ENCODE data around the gene KCNJ18.
"Not testable (repeated sequence)": the region's sequence is repeated elsewhere in the genome, so short reads cannot be mapped to it uniquely, and the experiment has no call there.

KCNJ18 gene

DNA sequence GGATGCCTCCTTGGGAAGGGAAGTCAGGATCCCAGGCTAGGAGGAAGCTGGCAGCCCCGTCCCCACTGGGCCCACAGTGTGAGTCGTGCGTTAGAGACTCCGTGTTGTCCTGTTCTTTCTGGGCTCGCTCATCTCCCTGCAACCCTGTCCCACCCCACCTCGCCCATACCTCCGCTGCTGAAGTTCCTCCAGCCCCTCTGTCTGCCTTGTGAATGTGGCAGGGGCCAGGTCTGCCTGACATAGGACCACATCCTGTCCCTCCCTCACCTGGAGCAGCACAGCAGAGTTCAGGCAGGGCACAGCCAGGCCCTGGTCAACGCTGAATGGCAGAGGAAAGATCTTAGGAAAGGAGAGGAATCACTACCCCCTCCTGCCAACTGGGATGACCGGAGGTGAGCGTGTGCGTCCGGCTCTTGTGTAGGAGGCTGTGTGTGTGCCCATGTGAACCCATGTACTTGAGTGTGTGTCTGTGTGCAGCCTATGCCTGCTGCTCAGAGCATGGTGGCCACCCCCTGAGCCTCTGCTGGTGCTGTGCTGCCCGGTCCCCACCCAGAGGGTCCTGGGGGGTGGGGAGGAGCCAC is 12.8 kb downstream of the KCNJ18 start:
- no peak for DNase-seq

DNA sequence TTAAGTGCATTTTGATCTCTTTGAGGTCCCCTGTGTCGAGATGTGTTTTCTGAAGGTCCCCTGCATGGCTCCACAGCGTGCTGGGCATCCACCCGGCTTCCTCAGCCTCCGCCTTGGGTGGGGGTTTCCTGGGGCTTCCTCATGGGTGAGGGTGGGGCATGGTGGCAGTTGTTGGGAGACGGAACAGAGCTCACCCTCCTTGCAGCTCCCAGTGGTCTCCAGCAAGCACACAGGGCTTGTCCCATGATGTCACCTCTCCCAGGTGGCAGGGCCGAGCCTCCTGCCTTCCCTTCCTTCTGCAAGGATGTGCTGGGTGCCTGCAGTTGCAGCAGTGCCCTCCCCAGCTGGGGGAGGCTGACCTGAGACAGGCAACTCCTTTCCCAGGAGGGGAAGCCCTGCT is 13.4 kb downstream of the KCNJ18 start:
- not testable (repeated sequence) for DNase-seq

DNA sequence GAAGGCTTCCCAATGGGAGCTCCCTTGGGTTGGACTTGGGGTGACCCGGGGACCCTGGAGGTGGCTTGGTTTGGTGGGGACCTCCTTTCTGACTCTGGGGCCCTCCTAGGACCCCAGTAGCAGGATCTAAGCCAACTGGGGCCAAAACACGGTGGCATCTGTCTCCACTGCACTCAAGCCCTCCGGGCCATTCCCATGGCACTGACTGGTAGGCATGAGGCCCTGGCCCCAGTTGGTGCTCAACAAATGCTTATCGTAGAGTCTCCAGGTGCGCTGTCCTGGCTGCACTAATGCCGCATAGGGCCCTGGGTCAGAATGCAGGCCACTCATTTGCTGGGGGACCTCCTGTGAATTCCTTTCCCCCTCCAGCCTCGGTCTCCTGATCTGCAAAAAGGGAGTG is 14.2 kb downstream of the KCNJ18 start:
- not testable (repeated sequence) for DNase-seq

DNA sequence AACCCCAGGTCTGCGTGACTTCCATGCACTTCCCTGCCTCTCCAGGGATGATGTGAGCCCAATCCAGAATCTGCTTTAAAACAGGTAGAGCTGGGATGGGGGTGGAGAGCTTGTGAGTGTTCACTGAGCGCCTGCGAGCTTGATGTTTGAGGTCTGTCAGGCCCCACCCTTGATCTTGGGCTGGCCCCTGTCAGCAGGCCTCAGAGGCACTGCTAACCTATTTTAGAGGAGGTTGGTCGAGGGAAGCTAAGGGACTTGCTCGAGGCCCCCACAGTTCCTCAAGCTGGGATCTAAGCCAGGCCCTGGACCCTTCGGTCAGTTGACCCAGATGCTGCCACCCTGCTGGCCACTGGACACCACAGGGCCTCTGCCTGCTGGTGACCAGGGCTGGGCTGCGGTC is 14.8 kb downstream of the KCNJ18 start:
- DNase-seq = not testable (repeated sequence)

DNA sequence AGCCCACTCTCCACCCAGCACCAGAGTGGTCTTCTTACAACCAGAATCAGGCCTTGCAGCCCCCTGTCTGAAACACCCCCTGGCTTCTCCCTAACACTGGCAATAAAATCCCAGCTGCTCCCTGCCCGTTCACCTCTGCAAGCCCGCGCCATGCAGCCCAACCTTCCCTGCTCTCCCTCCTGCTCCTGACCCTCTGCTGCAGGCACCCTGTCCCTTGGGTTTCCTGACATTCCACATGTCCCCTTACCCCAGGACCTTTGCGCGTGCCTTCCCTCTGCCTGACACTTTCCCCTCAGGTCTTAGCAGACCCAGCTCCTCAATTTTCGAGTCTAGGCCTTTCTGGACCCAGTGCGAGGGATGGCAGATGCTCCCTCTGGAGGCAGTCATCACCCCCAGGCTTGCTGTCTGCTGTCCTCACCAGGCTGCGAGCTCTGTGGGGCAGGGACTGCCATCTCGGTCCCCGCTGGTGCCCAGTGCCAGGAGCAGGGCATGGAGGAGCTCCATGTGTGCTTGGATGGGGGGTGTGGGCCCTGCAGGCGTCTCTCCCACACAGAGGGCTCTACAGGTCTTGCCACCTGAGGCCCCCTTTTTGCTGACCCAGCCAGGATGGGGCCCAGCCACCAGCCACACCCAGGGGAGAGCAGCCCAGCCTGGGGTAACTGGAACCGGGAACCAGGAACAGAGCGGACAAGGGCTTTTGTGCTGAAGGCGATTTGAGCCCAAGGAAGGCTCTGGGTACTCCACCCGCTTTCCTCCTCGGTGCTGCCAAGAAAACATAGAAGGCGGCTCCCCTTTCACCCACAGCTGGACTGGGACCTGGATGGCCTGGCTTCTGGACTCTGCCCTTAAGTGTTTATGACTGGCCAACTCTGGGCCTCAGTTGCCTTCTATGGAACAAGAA is 15.6 kb downstream of the KCNJ18 start:
- not testable (repeated sequence) for DNase-seq

DNA sequence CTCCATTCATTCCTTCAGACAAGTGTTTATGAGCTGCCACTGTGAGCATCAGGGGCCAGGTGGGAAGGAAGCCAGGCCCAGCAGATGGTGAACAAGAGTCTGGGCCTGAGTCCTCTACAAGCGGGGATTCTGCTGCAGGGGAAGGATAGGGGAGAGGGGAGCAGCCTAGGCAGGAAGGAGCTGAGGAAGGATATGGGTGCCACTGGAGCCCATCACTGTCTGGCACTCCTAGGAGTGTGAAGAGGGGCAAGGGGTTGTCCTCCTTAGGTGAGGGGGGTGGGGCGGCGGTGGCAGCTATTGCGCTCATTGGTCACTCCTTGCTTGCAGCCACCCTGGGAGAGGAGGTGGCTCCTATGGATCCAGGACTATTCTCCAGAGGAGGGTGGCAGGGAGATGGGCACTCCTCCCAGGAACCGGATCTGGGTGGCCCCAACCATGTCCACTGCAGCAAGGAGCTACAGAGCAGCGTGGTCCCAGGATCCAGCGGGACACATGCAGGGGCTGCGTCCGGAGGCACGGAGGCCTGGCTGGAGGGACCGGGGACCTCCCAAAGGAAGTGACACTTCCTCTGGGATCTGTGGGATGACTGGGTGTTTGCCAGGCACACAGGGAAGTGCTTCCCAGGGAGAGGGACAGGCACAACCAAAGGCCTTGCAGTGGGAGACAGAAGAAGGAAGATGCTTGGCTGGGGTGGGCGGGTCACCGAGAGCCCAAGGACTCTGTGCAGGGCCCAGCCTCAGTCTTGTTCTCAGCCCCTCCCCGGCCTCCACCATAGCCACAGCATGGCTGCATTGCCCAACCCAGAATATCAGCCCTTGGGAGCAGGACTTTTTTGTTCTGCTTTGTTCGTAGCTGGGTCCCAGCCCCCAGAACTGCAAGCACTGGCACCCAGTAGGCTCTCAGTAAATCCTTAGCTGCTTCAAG is 16.6 kb downstream of the KCNJ18 start:
- DNase-seq = not testable (repeated sequence)

DNA sequence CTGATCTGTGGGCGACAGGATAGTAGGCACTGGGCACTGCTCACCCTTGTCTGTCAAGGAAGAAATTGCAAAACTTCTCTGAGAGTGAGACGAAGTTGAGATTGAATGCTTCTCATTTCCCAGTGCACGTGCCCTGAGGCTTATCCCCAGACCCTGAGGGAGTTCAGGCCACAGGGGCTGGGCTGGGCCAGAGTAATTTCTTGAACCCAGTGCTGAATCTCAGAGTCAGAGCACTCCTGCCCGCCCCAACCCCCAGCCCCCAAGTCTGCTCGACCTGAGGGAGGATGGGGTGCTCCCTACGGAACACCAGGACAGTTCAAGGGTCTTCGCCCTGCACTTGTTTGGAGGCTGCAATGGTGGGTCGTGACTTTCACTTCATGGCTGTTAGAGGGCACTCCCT is 17.7 kb downstream of the KCNJ18 start:
- DNase-seq = not testable (repeated sequence)

DNA sequence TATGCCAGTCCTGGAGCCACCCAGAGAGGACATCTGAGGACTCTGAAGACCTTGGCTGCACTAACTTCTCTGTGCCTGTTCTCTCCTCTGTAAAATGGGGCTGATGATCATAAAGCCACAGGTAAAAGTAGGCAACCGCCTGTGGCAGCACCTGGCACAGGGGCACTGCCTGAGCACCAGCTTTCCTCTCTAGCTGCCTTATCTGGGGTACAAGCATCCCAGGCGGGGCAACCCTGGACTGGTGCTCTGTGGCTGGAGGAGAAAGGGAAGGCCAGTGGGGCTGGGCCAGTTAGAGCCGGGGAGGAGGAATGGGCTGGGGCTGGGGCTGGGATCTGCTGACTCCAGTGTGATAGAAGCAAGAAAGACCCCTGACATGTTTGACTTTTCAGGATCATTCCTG is 18.2 kb downstream of the KCNJ18 start:
- not testable (repeated sequence) for DNase-seq

DNA sequence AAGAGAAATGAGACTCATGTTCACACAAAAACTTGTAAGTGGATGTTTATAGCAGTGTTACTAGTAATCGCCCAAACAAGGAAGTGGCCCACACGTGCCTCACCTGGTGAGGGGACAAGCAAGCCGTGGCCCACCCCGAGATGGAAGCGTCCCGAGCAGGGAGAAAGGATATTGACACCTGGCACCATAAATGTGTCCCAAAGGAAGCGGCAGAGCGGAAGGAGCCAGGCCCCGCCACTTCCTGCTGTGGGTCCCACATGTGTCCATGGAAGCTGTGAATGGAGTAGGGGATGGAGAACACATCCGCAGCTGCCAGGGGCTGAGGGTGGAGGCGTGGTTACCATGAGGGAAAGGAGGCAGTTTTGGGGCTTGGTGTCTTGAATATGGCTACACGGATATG is 18.9 kb downstream of the KCNJ18 start:
- DNase-seq = no peak

DNA sequence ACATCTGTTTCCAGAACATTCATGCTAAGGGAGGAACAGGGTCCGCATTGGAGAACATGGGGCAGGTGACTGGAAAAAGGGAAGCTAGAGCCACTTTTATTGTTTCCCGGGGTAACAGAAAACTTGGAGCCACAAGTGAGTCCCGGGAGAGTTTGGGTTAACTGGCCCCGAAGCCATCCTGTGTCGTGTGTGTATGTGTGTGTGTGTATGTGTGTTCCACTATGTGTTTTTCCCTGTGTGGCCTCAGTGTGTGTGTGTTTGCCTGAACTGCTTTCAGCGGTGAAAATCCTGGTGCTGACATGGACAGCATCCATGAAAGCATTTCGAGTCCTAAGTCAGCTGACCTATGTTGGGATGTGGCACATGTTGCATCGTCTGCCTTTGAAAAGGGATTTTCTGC is 20.7 kb downstream of the KCNJ18 start:
- not testable (repeated sequence) for DNase-seq

DNA sequence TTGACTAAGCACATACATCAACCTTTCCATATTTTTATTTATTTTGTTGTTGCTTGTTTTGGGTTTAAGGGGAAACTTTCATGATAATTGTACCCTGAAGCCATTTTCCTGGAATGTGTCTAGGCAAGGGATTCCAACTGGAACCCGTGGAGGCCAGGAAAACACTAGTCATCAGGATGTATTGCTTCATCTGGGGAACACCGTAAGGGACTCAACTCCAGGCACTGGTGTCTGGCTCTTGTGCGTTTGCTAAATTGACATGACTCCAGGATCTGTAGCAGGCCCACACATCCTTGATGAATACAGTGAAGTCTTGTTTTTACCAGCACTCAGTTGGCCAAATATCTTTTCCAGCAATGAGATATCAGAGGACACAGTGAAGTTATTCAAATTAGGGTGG is 21.3 kb downstream of the KCNJ18 start:
- DNase-seq = not testable (repeated sequence)

DNA sequence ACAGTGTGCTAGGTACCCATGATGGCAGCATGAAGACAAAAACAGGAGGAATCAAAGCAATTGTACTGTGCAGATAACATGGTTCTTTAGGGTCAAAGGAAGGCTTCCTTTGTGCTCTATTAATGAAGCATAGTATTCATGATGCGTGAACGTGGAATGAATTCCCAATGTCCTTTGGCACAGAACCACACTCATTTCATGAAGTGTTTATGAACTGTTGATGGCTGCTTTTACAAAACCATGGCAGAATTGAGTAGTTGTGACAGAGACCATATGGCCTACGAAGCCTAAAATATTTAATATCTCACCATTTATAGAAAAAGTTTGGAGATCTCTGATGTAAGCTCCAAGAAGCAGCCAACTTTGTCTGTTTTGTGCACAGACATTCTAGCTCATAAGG is 22.4 kb downstream of the KCNJ18 start:
- DNase-seq = not testable (repeated sequence)

DNA sequence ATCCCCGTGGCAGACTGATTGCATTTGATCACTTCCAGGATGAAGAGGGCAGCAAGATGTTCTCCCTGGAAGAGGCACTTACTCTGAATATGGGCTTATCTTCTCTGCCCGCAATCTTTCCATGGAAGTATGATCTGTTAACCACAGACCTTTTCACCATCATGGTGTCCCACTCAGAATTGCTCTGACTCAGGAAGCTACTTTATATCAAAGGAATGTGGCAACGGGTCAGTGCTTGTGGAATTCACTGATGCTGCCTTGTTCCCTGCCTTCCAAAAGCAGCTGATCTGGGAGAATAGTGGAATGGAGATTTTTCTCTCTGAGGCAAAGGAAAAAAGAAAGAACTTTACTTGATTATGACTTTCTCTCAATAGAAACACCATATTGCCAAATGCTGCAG is 23.6 kb downstream of the KCNJ18 start:
- not testable (repeated sequence) for DNase-seq

DNA sequence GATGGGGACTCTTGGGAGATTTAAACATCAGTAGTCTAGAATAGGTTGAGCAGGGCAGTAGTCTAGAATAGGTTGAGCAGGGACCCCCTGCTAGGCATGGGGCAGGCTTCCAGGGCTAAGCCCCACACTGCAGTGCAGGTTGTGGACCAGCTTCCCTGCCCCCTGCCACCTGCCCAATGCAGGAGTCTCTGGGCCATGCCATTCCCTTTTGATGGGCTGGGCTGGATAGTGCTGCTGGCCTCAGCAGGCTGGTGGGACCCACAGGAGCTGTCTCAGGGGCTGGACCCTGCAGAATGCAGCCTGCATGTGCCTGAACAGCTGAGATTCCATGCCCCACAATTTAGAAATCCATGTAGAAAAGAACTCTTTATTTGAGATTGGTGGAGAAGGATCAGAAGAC is 26.6 kb downstream of the KCNJ18 start:
- not testable (repeated sequence) for DNase-seq

DNA sequence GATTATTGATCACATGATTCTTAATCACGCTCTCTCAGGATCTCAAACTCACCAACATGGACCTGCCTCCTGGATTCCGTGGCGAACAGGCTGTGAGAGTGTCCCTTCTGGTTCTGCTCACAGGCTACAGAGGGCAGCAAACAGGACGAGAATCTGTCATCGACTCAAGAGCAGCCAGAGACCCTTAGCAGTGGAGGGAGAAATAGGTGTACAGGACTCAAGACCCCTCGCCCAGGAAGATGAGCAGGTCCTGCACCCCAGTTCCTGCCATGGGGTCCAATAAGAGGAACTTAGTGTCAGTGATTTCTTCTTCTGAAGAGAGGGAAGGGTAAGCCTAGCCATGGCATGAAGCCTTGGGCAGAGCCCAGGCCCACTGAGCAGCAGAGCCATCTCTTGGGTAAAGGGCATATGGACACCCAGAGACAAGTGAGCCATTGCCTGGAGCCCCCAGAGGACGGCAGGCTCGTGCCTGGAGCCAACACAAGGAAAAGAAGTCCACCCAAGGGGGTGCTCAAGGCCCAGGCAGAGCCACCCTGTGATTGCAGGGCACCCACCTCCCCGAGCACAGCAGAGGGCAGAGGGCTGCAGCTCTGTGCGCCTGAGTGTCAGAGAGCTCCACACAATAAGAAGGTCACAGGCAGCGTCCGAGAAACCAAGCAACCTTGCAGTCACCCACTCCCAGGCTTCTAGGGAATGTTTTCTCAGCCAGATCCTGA is 27.3 kb downstream of the KCNJ18 start:
- not testable (repeated sequence) for DNase-seq

DNA sequence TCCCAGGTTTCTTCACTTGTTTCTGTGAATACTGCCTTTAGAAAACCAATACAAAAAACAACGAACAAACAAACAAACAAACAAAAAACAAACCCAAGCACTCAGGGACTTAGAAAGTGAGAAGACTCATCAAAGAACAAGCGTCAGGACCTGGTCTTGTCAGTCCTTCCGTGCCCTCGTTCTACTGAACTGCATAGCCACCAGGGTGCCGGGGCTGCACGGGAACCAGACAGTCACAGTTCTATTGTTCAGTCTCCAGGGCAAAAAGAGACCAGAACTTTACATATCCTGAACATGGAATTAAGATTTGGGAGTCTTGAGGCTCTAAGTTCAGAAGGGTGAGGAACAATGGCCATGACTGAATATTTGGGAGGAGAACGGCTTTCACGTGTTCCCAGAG is 28.2 kb downstream of the KCNJ18 start:
- not testable (repeated sequence) for DNase-seq

DNA sequence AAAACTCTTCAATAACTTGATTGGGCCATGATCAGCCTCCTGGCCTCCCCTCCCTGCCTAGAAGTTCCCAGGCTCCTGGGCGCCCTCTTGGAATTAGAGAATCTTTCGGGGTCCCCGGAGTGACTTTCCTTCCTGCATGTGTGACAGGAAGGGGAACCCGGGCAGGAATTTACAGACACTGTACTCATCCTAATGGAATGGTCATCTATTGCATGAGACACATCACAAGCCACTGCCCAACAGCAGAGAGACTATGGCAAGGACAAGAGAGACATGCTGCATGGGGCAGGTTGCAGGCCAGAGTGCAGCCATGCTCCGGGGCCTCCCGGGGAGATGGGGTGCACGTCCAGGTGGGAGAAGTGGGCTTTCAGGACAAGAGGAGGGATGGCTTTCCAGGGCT is 29.9 kb downstream of the KCNJ18 start:
- not testable (repeated sequence) for DNase-seq

DNA sequence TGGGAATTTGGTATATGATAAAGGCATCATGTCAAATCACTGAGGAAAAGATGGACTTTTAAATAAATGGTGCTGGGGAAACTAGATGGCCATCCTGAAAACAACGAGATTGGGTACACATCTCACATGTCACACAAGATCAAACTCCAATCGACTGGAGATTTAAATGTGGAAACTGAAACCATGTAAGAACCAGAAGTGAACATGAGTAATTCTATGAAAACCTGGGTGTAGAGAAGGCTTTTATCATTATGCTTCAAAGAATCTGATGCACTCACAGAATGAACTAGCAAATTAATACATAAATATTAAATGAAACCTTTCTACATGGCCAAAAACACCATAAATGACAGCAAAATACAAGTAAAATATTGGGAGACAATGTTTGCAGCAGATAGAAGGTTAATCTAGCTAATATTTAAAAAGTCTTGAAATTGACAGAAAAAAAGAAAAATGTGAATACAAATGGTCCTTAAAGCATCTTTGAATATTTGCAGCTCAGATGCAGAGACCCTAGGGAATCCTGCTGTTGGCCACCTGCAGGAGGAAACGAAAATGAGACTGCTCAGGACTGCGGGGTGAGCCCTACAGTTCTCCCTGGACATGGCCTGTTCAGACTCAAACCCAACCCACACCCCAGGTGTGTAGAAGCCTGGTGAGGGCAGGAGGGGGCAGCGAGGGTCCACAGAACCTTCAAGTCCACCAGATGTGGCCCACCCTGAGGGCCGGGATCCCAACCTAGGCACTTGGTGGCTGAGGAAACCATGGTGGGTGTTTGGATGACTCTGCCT is 32.1 kb downstream of the KCNJ18 start:
- not testable (repeated sequence) for DNase-seq

DNA sequence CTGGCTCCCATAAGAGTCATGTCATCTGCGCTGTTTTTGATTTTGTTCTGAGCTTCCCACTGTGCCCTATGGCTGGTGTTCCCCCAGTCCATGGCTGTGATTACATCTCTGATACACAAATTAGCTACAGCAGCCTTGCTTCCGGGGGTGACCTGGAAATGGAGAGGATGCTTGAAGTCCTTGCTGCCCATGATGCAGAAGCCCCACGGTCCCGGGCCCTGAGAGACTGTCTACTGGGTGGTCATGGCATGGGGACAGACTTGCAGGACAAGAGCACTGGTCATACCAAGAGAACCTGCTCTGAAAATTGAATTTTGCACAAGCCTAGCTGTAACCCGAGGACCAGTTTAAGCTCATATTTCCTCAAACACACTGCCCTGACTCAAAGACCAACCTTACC is 38.8 kb downstream of the KCNJ18 start:
- DNase-seq = not testable (repeated sequence)

DNA sequence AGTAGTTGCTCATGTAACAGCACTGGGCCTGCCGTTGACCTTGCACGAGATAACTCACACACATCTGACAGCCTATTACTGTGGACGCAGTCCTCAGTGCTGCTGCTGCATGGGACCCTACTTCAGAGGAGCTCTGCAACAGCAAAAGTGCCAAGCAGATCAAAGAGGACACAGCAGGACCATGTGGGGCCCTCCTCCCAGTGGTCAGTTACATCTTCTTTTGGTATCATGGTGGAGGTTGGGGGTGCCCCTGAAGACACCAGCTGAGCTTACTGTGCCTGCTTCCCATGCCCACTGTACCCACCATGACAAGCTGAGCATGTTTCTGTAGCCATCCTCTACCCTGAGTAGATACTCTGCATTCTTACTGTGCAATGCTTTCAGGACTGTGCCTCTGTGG is 41.6 kb downstream of the KCNJ18 start:
- DNase-seq = not testable (repeated sequence)

DNA sequence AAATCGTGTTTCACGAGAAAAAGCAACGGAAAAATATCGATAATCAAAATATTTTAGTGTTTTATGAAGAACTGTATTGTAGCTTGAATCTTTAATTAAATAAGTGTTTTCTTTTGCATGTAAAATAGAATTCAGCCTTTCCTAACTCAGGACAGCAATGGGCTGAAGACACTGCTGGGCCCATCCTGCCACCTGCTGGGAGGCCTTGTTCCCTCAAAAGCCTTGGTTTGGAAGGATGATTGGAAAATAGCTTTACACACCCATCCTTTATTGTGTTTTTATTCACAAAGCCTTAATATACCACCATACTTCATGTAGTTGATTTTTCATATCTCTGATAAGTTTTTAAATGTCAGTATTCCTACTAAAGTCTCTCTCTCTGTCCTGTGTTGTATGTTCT is 43.5 kb downstream of the KCNJ18 start:
- DNase-seq = not testable (repeated sequence)
